Spleen (tissue), 11 donors: ENCODE data around the gene WWC1. TPM values are rescaled to one million over a fixed set of nuclear protein-coding genes. Genes with fewer than 3 reads are reported as not detected.

Source experiments
- DNase-seq: peaks from one replicate; pipeline ENCODE4 v3.0.0-alpha.2; 2020
- H3K27ac ChIP-seq, 8 donors: fragments of 200-600 bp; sonication (generic) in 7 of 8; 1 replicate in 4 of 8; 2 replicates in 4 of 8; pipeline versions ENCODE4 v1.5.0 to v1.8.0; 2016 to 2021; ENCODE audit warnings: inconsistent platforms in 4 of 8, mild to moderate bottlenecking in 4 of 8, moderate library complexity in 1 of 8
- H3K27me3 ChIP-seq, 7 donors: fragments of 200-600 bp; sonication (generic) in 6 of 7; replicated peaks in 1 of 7; 1 replicate in 4 of 7; 2 replicates in 3 of 7; pipeline versions ENCODE4 v1.5.0 to v1.8.0; 2016 to 2021; ENCODE audit warnings: inconsistent platforms in 3 of 7, mild to moderate bottlenecking in 1 of 7
- H3K36me3 ChIP-seq, 6 donors: fragments of 200-600 bp; sonication (generic) in 5 of 6; 1 replicate in 4 of 6; 2 replicates in 2 of 6; pipeline versions ENCODE4 v1.5.0 to v1.8.0; 2016 to 2021; ENCODE audit warnings: inconsistent platforms in 2 of 6
- H3K4me1 ChIP-seq, 6 donors: fragments of 200-600 bp; sonication (generic) in 5 of 6; 1 replicate in 3 of 6; 2 replicates in 3 of 6; pipeline versions ENCODE4 v1.5.0 to v1.8.0; 2016 to 2021; ENCODE audit warnings: inconsistent platforms in 3 of 6
- H3K4me3 ChIP-seq, 8 donors: fragments of 200-600 bp; sonication (generic) in 7 of 8; 1 replicate in 4 of 8; 2 replicates in 4 of 8; pipeline versions ENCODE4 v1.5.0 to v1.8.0; 2016 to 2021; ENCODE audit warnings: inconsistent platforms in 4 of 8, mild to moderate bottlenecking in 4 of 8, moderate library complexity in 2 of 8
- H3K9me3 ChIP-seq, 8 donors: fragments of 200-600 bp; sonication (generic) in 7 of 8; 1 replicate in 4 of 8; 2 replicates in 4 of 8; pipeline versions ENCODE4 v1.5.0 to v1.8.0; 2016 to 2021; ENCODE audit warnings: inconsistent platforms in 4 of 8
- CTCF ChIP-seq, 11 experiments: fragments of 200-600 bp in 7 of 11; fragments of 450-650 bp in 4 of 11; sonication (generic) in 4 of 11; IDR thresholded peaks in 8 of 11; conservative IDR thresholded peaks in 3 of 11; 1 replicate in 7 of 11; 2 replicates in 4 of 11; pipeline versions ENCODE4 v1.4.0 to v1.8.0; 2016 to 2021; ENCODE audit warnings: antibody characterized with exemption in 11 of 11, inconsistent platforms in 4 of 11, mild to moderate bottlenecking in 1 of 11
- POLR2A ChIP-seq, 3 donors: fragments of 450-650 bp; IDR thresholded peaks; one replicate each; pipeline ENCODE4 v1.5.1; 2017; ENCODE audit warnings: antibody characterized with exemption in 3 of 3, mild to moderate bottlenecking in 1 of 3
- POLR2AphosphoS5 ChIP-seq, 3 donors: sonication (generic); formaldehyde crosslinking; IDR thresholded peaks; one replicate each; pipeline ENCODE4 v1.5.1; 2017; ENCODE audit warnings: antibody characterized with exemption in 3 of 3
- WGBS, 5 donors: extraction: QIAGEN DNeasy Blood & Tissue Kit in 3 of 5; methylation state at CpG; one replicate each; pipeline versions ENCODE4 v1.1.5 to v1.1.7; 2013 to 2018; 5-methylcytosine and 5-hydroxymethylcytosine counted together
- intact Hi-C: fragments of 100-400 bp; cut with DNase I; formaldehyde crosslinking; loops from one replicate; pipeline ENCODE4 v1.15.0; 2023; ENCODE audit warnings: low total_unique reads
- polyA plus RNA-seq, 3 donors: library from polyadenylated mRNA; stranded (reverse); fragments of 200-250 nt; gene quantifications; one replicate each; pipeline ENCODE4 v1.2.1, GENCODE V29; 2013
- total RNA-seq, 7 donors: library from RNA; depleted of rRNA in 3 of 7; stranded (reverse); fragments of >200 nt in 3 of 7; fragmentation: NEBNext Ultra II Directional in 4 of 7; extraction: Animal tissue kit (Norgen Biotek cat#: 25700) in 4 of 7; gene quantifications; one replicate each; pipeline versions ENCODE4 v1.1.0 to v1.2.1, GENCODE V29; 2016 to 2021
- donor health status: healthy with polysubstance abuse.
- donor health status: DM: no; HTN: no; CAD: no; lungs with moderate emphysema.
- donor health status: DM: no; HTN: no; CAD: no.
- donor health status: Bipolar disorder and iron deficiency.
- donor health status: healthy.
- donor health status: DM: no; HTN: no; CAD: no.
- donor health status: DM: yes; HTN: yes; CAD: no.

WWC1 gene
- total and polyA plus RNA-seq, 10 donors = 0.60 to 5.4 (median 1.3) TPM

GRCh38 chr5:168328814-168329213 is 37.4 kb downstream of the WWC1 start:
- peak; percentile 41 for DNase-seq
- no peak overlapping the region for H3K4me3 ChIP-seq
- intact Hi-C loops = no loop called here
- H3K27ac ChIP-seq = no peak overlapping the region
- H3K27me3 ChIP-seq = peaks cover 0 to 28% (median 0%) of the 10 kb centered on the region in 7 donors
- 7 to 33% (median 13%) methylated on average over 6 of the region's 6 CpGs for WGBS, 5 donors
- H3K4me1 ChIP-seq = no peaks in the 10 kb centered on the region
- TF ChIP-seq CTCF (IDR thresholded peaks at IDR 0.05 in 8 of 11, conservative IDR thresholded peaks at IDR 0.05 in 3 of 11) (no peak), POLR2AphosphoS5 (IDR thresholded peaks at IDR 0.05) (no peak)
- H3K9me3 ChIP-seq = no peaks in the 10 kb centered on the region
- H3K36me3 ChIP-seq = no peaks in the 10 kb centered on the region

GRCh38 chr5:168329302-168329701 is 37.9 kb downstream of the WWC1 start:
- WGBS, 5 donors = 7 to 21% (median 10%) methylated on average over 4 of the region's 4 CpGs
- peaks cover 0 to 28% (median 0%) of the 10 kb centered on the region in 7 donors for H3K27me3 ChIP-seq
- TF ChIP-seq POLR2AphosphoS5 (IDR thresholded peaks at IDR 0.05) = no peak
- no peak for TF ChIP-seq POLR2A (IDR thresholded peaks at IDR 0.05)
- TF ChIP-seq CTCF (IDR thresholded peaks at IDR 0.05 in 8 of 11, conservative IDR thresholded peaks at IDR 0.05 in 3 of 11) = no peak
- no peak overlapping the region for H3K27ac ChIP-seq
- DNase-seq = no peak
- no peak overlapping the region for H3K4me3 ChIP-seq
- no peaks in the 10 kb centered on the region for H3K4me1 ChIP-seq
- H3K9me3 ChIP-seq = no peaks in the 10 kb centered on the region
- intact Hi-C loops = no loop called here
- H3K36me3 ChIP-seq = no peaks in the 10 kb centered on the region

GRCh38 chr5:168332042-168332441 is 40.6 kb downstream of the WWC1 start:
- TF ChIP-seq POLR2A (IDR thresholded peaks at IDR 0.05) (no peak), CTCF (IDR thresholded peaks at IDR 0.05 in 8 of 11, conservative IDR thresholded peaks at IDR 0.05 in 3 of 11) (no peak), POLR2AphosphoS5 (IDR thresholded peaks at IDR 0.05) (no peak)
- Histone ChIP-seq H3K4me1 (no peaks in the 10 kb centered on the region), H3K4me3 (no peak overlapping the region), H3K27me3 (peaks cover 0 to 21% (median 0%) of the 10 kb centered on the region in 7 donors), H3K27ac (no peak overlapping the region), H3K9me3 (no peaks in the 10 kb centered on the region), H3K36me3 (no peaks in the 10 kb centered on the region)
- intact Hi-C loops = no loop called here
- DNase-seq = no peak

- Histone ChIP-seq H3K27me3 (peaks cover 0 to 15% (median 0%) of the 10 kb centered on the region in 7 donors), H3K27ac (no peak overlapping the region), H3K9me3 (no peaks in the 10 kb centered on the region), H3K36me3 (no peaks in the 10 kb centered on the region), H3K4me3 (no peak overlapping the region), H3K4me1 (no peaks in the 10 kb centered on the region)
- intact Hi-C loops = no loop called here
- no peak for TF ChIP-seq POLR2A (IDR thresholded peaks at IDR 0.05)
- no peak for TF ChIP-seq POLR2AphosphoS5 (IDR thresholded peaks at IDR 0.05)
- no peak for TF ChIP-seq CTCF (IDR thresholded peaks at IDR 0.05 in 8 of 11, conservative IDR thresholded peaks at IDR 0.05 in 3 of 11)
- no peak for DNase-seq
- 55 to 77% (median 68%) methylated on average over 3 of the region's 3 CpGs for WGBS, 5 donors
Measured at GRCh38 chr5:168334280-168334679, 42.8 kb downstream of the WWC1 start.
